ENCODE data around the gene UGT1A5. TPM values are rescaled to one million over a fixed set of nuclear protein-coding genes. Genes with fewer than 3 reads are reported as not detected.

The UGT1A5 gene
- total and polyA plus RNA-seq, 2 of the 8 experiments (the other 6 are each of a cell fraction or from before 2014, with no cell fraction given): not detected

DNA sequence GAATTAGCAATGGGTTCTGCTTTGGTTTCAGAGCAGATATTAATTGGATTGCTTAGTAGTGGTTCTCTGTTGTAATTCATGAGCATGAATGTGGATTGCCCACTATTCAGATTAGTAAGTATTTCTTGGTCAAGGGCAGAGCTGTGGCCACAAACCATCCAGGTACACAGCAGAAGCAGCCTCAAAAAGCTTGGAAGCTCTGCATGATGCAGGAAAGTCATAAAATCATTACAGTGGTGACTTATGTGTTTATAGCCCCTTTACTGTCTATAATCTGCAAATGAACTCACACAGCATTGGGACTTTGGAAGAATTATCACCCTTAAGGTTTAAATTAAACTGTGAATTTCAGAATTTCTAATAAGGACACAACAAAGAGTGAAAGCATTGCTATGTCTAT, 45.4 kb downstream of the UGT1A5 start:
- H2BK12ac ChIP-seq (ENCODE audit: low read depth, low read length): no peak overlapping the region
- H3K27me3 ChIP-seq (replicated peaks in 1 of 4; ENCODE audit: control insufficient read depth in 3 of 4, extremely low read depth in 1 of 4, insufficient read depth in 3 of 4, low read length in 3 of 4): no peaks in the 10 kb centered on the region
- no peak for FAIRE-seq
- peaks cover 4 to 7% of the 10 kb centered on the region in 2 experiments; a peak in 2 of 4 replicates for H3K9me3 ChIP-seq (ENCODE audit: insufficient read depth in 2 of 2, low read depth in 1 of 2, low read length in 1 of 2)
- no peak overlapping the region for H3K4ac ChIP-seq (replicated peaks; ENCODE audit: insufficient read length, low read depth, low read length)
- H3K23ac ChIP-seq (ENCODE audit: insufficient read length): no peak overlapping the region
- no peak overlapping the region for H3K27ac ChIP-seq (ENCODE audit: low read depth, low read length)
- no peak overlapping the region for H3K14ac ChIP-seq (ENCODE audit: insufficient read length)
- H4K20me1 ChIP-seq (replicated peaks in 1 of 2; ENCODE audit: control insufficient read depth in 1 of 2, insufficient read depth in 2 of 2, low read length in 2 of 2): no peaks in the 10 kb centered on the region
- no peak for DNase-seq (ENCODE audit: low read depth in 1 of 2, low spot score in 2 of 2)
- TF ChIP-seq KDM4A (IDR thresholded peaks at IDR 0.05; ENCODE audit: low read depth, low read length, severe bottlenecking) (no peak), ASH2L (IDR thresholded peaks at IDR 0.05; ENCODE audit: low read length) (no peak), TAF7 (optimal IDR thresholded peaks at IDR 0.05; ENCODE audit: borderline replicate concordance, low read depth, low read length) (no peak), SP2 (IDR thresholded peaks at IDR 0.05; ENCODE audit: low read length) (no peak), RXRA (IDR thresholded peaks at IDR 0.05; ENCODE audit: insufficient read depth, low read depth, low read length) (no peak), BACH1 (IDR thresholded peaks at IDR 0.05; ENCODE audit: low read length) (no peak), SP4 (IDR thresholded peaks at IDR 0.05; ENCODE audit: low read length) (no peak), PHF8 (conservative IDR thresholded peaks at IDR 0.05; ENCODE audit: low read depth, low read length) (no peak), BCL11A (IDR thresholded peaks at IDR 0.05; ENCODE audit: low read depth in 2 of 2, low read length in 2 of 2) (no peak), JUND (IDR thresholded peaks at IDR 0.05; ENCODE audit: low read length) (no peak), BRCA1 (IDR thresholded peaks at IDR 0.05; ENCODE audit: low read depth, low read length) (no peak), CEBPB (IDR thresholded peaks at IDR 0.05; ENCODE audit: low read depth, low read length) (no peak), ZNF274 (IDR thresholded peaks at IDR 0.05; ENCODE audit: borderline replicate concordance, extremely low read depth, low read length) (no peak), TCF12 (IDR thresholded peaks at IDR 0.05; ENCODE audit: low read depth, low read length) (no peak), CBX8 (IDR thresholded peaks at IDR 0.05; ENCODE audit: borderline replicate concordance, low read depth, low read length) (no peak)
- no peak overlapping the region for H2BK120ac ChIP-seq (replicated peaks; ENCODE audit: low read depth, low read length)
- no peaks in the 10 kb centered on the region for H3K79me2 ChIP-seq (ENCODE audit: control insufficient read depth in 1 of 2, insufficient read depth in 2 of 2, low read length in 2 of 2)
- no peak overlapping the region for H2BK20ac ChIP-seq (ENCODE audit: low read length)
- no peak overlapping the region for H2AK5ac ChIP-seq (ENCODE audit: low read depth, low read length)
- H3K23me2 ChIP-seq (ENCODE audit: low read depth, low read length): no peaks in the 10 kb centered on the region
- H2BK15ac ChIP-seq (ENCODE audit: low read length): no peak overlapping the region
- H3K9ac ChIP-seq (replicated peaks in 1 of 4; ENCODE audit: extremely low read depth in 1 of 4, low read depth in 3 of 4, low read length in 3 of 4): no peak overlapping the region
- H3K4me1 ChIP-seq (replicated peaks in 1 of 4; ENCODE audit: control insufficient read depth in 3 of 4, insufficient read depth in 4 of 4, low read length in 3 of 4): no peaks in the 10 kb centered on the region
- no peak overlapping the region for H3K4me2 ChIP-seq (ENCODE audit: insufficient read depth in 1 of 2, low read depth in 2 of 2, low read length in 2 of 2)
- no peak overlapping the region for H4K91ac ChIP-seq (replicated peaks; ENCODE audit: insufficient read length, low read length)
- no peaks in the 10 kb centered on the region for H3K79me1 ChIP-seq (ENCODE audit: low read depth, low read length)
- H3K56ac ChIP-seq (replicated peaks; ENCODE audit: insufficient read length, low read depth, low read length): no peak overlapping the region
- H3K4me3 ChIP-seq (ENCODE audit: extremely low read depth in 1 of 4, insufficient read depth in 2 of 4, low read depth in 3 of 4, low read length in 4 of 4): no peak overlapping the region
- no peak overlapping the region for H2AFZ ChIP-seq (ENCODE audit: low read length)
- H4K8ac ChIP-seq (ENCODE audit: extremely low read depth, insufficient read depth, low read length): no peak overlapping the region
- H3K36me3 ChIP-seq (ENCODE audit: control insufficient read depth in 2 of 4, insufficient read depth in 4 of 4, low read length in 3 of 4): no peaks in the 10 kb centered on the region
- H4K5ac ChIP-seq (ENCODE audit: insufficient read length, low read depth, low read length): no peak overlapping the region
- H2BK5ac ChIP-seq (ENCODE audit: low read depth, low read length): no peak overlapping the region
- CTCF ChIA-PET (ENCODE audit: partially characterized antibody): interaction anchor here (1.2 kb wide), 1 partner anchor 281 kb away, joined by 3 read pairs; no protein-coding TSS in a partner anchor
- POLR2A ChIA-PET (ENCODE audit: partially characterized antibody): no interaction called here
- H3K18ac ChIP-seq (ENCODE audit: extremely low read depth, low read length): no peak overlapping the region

Measured in H1 (cell line).